ENCODE data around the gene CDCA8. TPM values are rescaled to one million over a fixed set of nuclear protein-coding genes. Genes with fewer than 3 reads are reported as not detected.

CDCA8 gene
- total and polyA plus RNA-seq, 2 of the 4 experiments (the other 2 are of a cell fraction) = 5.9 to 25.7 TPM

DNA sequence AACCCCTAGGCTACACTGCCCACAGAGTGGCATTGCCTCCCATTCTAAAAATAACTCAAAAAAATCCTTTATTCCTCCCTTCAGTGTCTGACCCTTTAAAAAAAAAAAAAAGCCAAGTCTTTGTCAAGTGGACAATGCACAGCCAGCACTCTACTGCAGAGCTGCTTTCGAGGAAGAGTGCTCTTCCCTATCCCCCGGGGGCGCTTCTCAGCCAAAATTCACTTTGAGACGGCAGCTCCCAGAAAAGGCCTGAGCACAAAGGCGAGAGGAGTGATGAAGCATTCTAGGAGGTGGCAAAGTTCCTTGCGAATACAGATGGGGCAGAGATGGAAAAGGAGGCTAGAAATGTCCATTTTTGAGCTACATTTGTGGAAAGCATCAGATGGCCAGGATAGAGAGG lies 49.3 kb downstream of the CDCA8 start:
- H3K4ac ChIP-seq (ENCODE audit: low read depth, low read length) = no peak overlapping the region
- no peak overlapping the region for H4K8ac ChIP-seq (ENCODE audit: low read depth in 2 of 2, low read length in 2 of 2)
- no peak overlapping the region for H2BK20ac ChIP-seq (ENCODE audit: low read depth, low read length)
- no peaks in the 10 kb centered on the region for H4K20me1 ChIP-seq (ENCODE audit: insufficient read depth, low read length)
- H2AFZ ChIP-seq (replicated peaks; ENCODE audit: low read length, poor library complexity) = no peak overlapping the region
- no peak overlapping the region for H2BK120ac ChIP-seq (ENCODE audit: low read depth, low read length)
- dilution Hi-C loops (cut with HindIII; ENCODE audit: low sequenced_read_pairs, unreplicated experiment) (no loop called here), in situ Hi-C loops (cut with MboI; ENCODE audit: low sequenced_read_pairs) (no loop called here), intact Hi-C loops (cut with micrococcal nuclease) (no loop called here)
- DNase-seq = no peak
- H3K4me2 ChIP-seq (ENCODE audit: low read depth, low read length) = no peak overlapping the region
- H3K9ac ChIP-seq (ENCODE audit: low read depth, low read length) = no peak overlapping the region
- H2AK9ac ChIP-seq (replicated peaks; ENCODE audit: low read depth, low read length, poor library complexity) = no peak overlapping the region
- H3K27me3 ChIP-seq (ENCODE audit: control insufficient read depth, insufficient read depth, low read length) = no peaks in the 10 kb centered on the region; the same call in 1 of the 2 replicates
- no peaks in the 10 kb centered on the region for H3K9me3 ChIP-seq (ENCODE audit: control insufficient read depth, insufficient read depth, low read length)
- H3K27ac ChIP-seq (ENCODE audit: insufficient read depth, low read length) = no peak overlapping the region
- H3K23ac ChIP-seq (ENCODE audit: low read depth, low read length) = no peak overlapping the region
- WGBS, 2 experiments (ENCODE audit: extremely low coverage in 2 of 2, insufficient read length in 1 of 2) = 34% methylated on average over 5 of the region's 6 CpGs; no CpG with 5 or more reads in 1 of the 2 experiments
- H4K91ac ChIP-seq (ENCODE audit: insufficient read depth, low read depth, low read length) = no peak overlapping the region
- no peak overlapping the region for H2BK15ac ChIP-seq (ENCODE audit: low read depth, low read length)
- ChIA-PET POLR2A (ENCODE audit: unreplicated experiment) (no interaction called here), CTCF (no interaction called here)
- H3K56ac ChIP-seq (ENCODE audit: extremely low read depth, insufficient read depth, low read length) = no peak overlapping the region
- H2BK5ac ChIP-seq (ENCODE audit: low read depth, low read length, poor library complexity, severe bottlenecking) = no peak overlapping the region
- ATAC-seq (ENCODE audit: low read depth) = no peak
- H3K4me1 ChIP-seq (ENCODE audit: control insufficient read depth, insufficient read depth, low read length) = no peaks in the 10 kb centered on the region
- no TSS peak for BruUV-seq (replicated peaks)
- H3K18ac ChIP-seq (ENCODE audit: low read depth, low read length) = no peak overlapping the region
- no peaks in the 10 kb centered on the region for H3K79me1 ChIP-seq (ENCODE audit: low read depth in 1 of 2, low read length in 2 of 2)
- H3K14ac ChIP-seq (replicated peaks; ENCODE audit: low read depth, low read length) = no peak overlapping the region
- H3K9me1 ChIP-seq (ENCODE audit: insufficient read depth, low read length) = no peaks in the 10 kb centered on the region
- no peak for TF ChIP-seq SMC3 (IDR thresholded peaks at IDR 0.05; ENCODE audit: low read depth, low read length)
- TF ChIP-seq FOS (IDR thresholded peaks at IDR 0.05; ENCODE audit: low read depth, low read length) = no peak
- no peak for TF ChIP-seq RAD21 (IDR thresholded peaks at IDR 0.05; ENCODE audit: low read length)
- TF ChIP-seq MXI1 (IDR thresholded peaks at IDR 0.05; ENCODE audit: borderline replicate concordance, low read depth, low read length) = no peak
- TF ChIP-seq, protein P1, sequence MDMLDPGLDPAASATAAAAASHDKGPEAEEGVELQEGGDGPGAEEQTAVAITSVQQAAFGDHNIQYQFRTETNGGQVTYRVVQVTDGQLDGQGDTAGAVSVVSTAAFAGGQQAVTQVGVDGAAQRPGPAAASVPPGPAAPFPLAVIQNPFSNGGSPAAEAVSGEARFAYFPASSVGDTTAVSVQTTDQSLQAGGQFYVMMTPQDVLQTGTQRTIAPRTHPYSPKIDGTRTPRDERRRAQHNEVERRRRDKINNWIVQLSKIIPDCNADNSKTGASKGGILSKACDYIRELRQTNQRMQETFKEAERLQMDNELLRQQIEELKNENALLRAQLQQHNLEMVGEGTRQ (IDR thresholded peaks at IDR 0.05; ENCODE audit: low read depth, low read length) = no peak
- TF ChIP-seq RFX5 (IDR thresholded peaks at IDR 0.05; ENCODE audit: low read depth, low read length) = no peak
- TF ChIP-seq BHLHE40 (IDR thresholded peaks at IDR 0.05; ENCODE audit: low read depth, low read length) = no peak
- TF ChIP-seq, protein P2, sequence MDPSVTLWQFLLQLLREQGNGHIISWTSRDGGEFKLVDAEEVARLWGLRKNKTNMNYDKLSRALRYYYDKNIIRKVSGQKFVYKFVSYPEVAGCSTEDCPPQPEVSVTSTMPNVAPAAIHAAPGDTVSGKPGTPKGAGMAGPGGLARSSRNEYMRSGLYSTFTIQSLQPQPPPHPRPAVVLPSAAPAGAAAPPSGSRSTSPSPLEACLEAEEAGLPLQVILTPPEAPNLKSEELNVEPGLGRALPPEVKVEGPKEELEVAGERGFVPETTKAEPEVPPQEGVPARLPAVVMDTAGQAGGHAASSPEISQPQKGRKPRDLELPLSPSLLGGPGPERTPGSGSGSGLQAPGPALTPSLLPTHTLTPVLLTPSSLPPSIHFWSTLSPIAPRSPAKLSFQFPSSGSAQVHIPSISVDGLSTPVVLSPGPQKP (IDR thresholded peaks at IDR 0.05; ENCODE audit: borderline replicate concordance, low read depth, low read length) = no peak
- no peak for TF ChIP-seq POLR2A (IDR thresholded peaks at IDR 0.05; ENCODE audit: low read depth, low read length)
- no peak for TF ChIP-seq RCOR1 (IDR thresholded peaks at IDR 0.05; ENCODE audit: insufficient replicate concordance, low read length)
- TF ChIP-seq MAZ (IDR thresholded peaks at IDR 0.05; ENCODE audit: borderline replicate concordance, low read depth, low read length) = no peak
- TF ChIP-seq MAFK (IDR thresholded peaks at IDR 0.05; ENCODE audit: low read depth, low read length) = no peak
- TF ChIP-seq, protein P3, sequence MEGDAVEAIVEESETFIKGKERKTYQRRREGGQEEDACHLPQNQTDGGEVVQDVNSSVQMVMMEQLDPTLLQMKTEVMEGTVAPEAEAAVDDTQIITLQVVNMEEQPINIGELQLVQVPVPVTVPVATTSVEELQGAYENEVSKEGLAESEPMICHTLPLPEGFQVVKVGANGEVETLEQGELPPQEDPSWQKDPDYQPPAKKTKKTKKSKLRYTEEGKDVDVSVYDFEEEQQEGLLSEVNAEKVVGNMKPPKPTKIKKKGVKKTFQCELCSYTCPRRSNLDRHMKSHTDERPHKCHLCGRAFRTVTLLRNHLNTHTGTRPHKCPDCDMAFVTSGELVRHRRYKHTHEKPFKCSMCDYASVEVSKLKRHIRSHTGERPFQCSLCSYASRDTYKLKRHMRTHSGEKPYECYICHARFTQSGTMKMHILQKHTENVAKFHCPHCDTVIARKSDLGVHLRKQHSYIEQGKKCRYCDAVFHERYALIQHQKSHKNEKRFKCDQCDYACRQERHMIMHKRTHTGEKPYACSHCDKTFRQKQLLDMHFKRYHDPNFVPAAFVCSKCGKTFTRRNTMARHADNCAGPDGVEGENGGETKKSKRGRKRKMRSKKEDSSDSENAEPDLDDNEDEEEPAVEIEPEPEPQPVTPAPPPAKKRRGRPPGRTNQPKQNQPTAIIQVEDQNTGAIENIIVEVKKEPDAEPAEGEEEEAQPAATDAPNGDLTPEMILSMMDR (conservative IDR thresholded peaks at IDR 0.05; ENCODE audit: low read depth, low read length) = no peak
- no peak for TF ChIP-seq NFE2L2 (IDR thresholded peaks at IDR 0.05; ENCODE audit: low read depth, low read length)
- TF ChIP-seq CHD1 (IDR thresholded peaks at IDR 0.05; ENCODE audit: low read depth, low read length) = no peak
- no peak for TF ChIP-seq CEBPB (IDR thresholded peaks at IDR 0.05; ENCODE audit: low read depth, low read length)
- H3K36me3 ChIP-seq (ENCODE audit: control insufficient read depth, insufficient read depth, low read length) = no peaks in the 10 kb centered on the region
- no peak overlapping the region for H4K5ac ChIP-seq (ENCODE audit: low read depth, low read length)
- no peak overlapping the region for H2AK5ac ChIP-seq (ENCODE audit: low read depth, low read length)
- no peak overlapping the region for H3K4me3 ChIP-seq (ENCODE audit: insufficient read depth, low read depth, low read length)

All from IMR-90 (cell line).